Measurements from ENCODE around the gene S100A14. TPM values are rescaled to one million over a fixed set of nuclear protein-coding genes. Genes with fewer than 3 reads are reported as not detected.

The S100A14 gene
- total and polyA plus RNA-seq, 2 of the 13 experiments (the other 11 are each of a cell fraction or from before 2014, with no cell fraction given): 1.4 to 7.7 TPM

- TF ChIP-seq ZNF850 (CRISPR knock-in tag; conservative IDR thresholded peaks at IDR 0.05) (no peak), ZNF557 (CRISPR knock-in tag; IDR thresholded peaks at IDR 0.05) (no peak), ZNF879 (CRISPR knock-in tag; IDR thresholded peaks at IDR 0.05) (no peak), UBTF (CRISPR knock-in tag; IDR thresholded peaks at IDR 0.05) (no peak), NRL (CRISPR knock-in tag; IDR thresholded peaks at IDR 0.05; ENCODE audit: borderline replicate concordance) (0 out of 2 replicates have a peak, but pooled peaks have one; percentile 7), HNRNPK (IDR thresholded peaks at IDR 0.05; ENCODE audit: low read depth, low read length, poor library complexity, severe bottlenecking) (no peak), KLF16 (CRISPR knock-in tag; IDR thresholded peaks at IDR 0.05) (no peak), ZBTB1 (CRISPR knock-in tag; IDR thresholded peaks at IDR 0.05; ENCODE audit: borderline replicate concordance) (no peak), SP5 (CRISPR knock-in tag; IDR thresholded peaks at IDR 0.05; ENCODE audit: borderline replicate concordance, low read depth) (no peak), HNRNPL (IDR thresholded peaks at IDR 0.05; ENCODE audit: low read depth, low read length) (0 out of 2 replicates have a peak, but pooled peaks have one; percentile 46), ZNF331 (CRISPR knock-in tag; IDR thresholded peaks at IDR 0.05) (no peak), TCF12 (IDR thresholded peaks at IDR 0.05) (no peak), TCF12 (CRISPR knock-in tag; IDR thresholded peaks at IDR 0.05) (no peak)
- TF ChIP-seq, protein P1, sequence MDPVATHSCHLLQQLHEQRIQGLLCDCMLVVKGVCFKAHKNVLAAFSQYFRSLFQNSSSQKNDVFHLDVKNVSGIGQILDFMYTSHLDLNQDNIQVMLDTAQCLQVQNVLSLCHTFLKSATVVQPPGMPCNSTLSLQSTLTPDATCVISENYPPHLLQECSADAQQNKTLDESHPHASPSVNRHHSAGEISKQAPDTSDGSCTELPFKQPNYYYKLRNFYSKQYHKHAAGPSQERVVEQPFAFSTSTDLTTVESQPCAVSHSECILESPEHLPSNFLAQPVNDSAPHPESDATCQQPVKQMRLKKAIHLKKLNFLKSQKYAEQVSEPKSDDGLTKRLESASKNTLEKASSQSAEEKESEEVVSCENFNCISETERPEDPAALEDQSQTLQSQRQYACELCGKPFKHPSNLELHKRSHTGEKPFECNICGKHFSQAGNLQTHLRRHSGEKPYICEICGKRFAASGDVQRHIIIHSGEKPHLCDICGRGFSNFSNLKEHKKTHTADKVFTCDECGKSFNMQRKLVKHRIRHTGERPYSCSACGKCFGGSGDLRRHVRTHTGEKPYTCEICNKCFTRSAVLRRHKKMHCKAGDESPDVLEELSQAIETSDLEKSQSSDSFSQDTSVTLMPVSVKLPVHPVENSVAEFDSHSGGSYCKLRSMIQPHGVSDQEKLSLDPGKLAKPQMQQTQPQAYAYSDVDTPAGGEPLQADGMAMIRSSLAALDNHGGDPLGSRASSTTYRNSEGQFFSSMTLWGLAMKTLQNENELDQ (CRISPR knock-in tag; IDR thresholded peaks at IDR 0.05; ENCODE audit: borderline replicate concordance): no peak
- TF ChIP-seq, protein P2, sequence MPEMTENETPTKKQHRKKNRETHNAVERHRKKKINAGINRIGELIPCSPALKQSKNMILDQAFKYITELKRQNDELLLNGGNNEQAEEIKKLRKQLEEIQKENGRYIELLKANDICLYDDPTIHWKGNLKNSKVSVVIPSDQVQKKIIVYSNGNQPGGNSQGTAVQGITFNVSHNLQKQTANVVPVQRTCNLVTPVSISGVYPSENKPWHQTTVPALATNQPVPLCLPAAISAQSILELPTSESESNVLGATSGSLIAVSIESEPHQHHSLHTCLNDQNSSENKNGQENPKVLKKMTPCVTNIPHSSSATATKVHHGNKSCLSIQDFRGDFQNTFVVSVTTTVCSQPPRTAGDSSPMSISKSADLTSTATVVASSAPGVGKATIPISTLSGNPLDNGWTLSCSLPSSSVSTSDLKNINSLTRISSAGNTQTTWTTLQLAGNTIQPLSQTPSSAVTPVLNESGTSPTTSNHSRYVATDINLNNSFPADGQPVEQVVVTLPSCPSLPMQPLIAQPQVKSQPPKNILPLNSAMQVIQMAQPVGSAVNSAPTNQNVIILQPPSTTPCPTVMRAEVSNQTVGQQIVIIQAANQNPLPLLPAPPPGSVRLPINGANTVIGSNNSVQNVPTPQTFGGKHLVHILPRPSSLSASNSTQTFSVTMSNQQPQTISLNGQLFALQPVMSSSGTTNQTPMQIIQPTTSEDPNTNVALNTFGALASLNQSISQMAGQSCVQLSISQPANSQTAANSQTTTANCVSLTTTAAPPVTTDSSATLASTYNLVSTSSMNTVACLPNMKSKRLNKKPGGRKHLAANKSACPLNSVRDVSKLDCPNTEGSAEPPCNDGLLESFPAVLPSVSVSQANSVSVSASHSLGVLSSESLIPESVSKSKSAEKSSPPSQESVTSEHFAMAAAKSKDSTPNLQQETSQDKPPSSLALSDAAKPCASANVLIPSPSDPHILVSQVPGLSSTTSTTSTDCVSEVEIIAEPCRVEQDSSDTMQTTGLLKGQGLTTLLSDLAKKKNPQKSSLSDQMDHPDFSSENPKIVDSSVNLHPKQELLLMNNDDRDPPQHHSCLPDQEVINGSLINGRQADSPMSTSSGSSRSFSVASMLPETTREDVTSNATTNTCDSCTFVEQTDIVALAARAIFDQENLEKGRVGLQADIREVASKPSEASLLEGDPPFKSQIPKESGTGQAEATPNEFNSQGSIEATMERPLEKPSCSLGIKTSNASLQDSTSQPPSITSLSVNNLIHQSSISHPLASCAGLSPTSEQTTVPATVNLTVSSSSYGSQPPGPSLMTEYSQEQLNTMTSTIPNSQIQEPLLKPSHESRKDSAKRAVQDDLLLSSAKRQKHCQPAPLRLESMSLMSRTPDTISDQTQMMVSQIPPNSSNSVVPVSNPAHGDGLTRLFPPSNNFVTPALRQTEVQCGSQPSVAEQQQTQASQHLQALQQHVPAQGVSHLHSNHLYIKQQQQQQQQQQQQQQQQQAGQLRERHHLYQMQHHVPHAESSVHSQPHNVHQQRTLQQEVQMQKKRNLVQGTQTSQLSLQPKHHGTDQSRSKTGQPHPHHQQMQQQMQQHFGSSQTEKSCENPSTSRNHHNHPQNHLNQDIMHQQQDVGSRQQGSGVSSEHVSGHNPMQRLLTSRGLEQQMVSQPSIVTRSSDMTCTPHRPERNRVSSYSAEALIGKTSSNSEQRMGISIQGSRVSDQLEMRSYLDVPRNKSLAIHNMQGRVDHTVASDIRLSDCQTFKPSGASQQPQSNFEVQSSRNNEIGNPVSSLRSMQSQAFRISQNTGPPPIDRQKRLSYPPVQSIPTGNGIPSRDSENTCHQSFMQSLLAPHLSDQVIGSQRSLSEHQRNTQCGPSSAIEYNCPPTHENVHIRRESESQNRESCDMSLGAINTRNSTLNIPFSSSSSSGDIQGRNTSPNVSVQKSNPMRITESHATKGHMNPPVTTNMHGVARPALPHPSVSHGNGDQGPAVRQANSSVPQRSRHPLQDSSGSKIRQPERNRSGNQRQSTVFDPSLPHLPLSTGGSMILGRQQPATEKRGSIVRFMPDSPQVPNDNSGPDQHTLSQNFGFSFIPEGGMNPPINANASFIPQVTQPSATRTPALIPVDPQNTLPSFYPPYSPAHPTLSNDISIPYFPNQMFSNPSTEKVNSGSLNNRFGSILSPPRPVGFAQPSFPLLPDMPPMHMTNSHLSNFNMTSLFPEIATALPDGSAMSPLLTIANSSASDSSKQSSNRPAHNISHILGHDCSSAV (CRISPR knock-in tag; IDR thresholded peaks at IDR 0.05; ENCODE audit: borderline replicate concordance): no peak
These were observed 12.7 kb upstream of the S100A14 start (continued) for GRCh38 chr1:153628638-153629342.

Measured in HepG2 (cell line).